GM21515 (cell line): ENCODE results near the gene GRM7.

Source experiments
- ATAC-seq: cut with Tn5 transposase; IDR thresholded peaks from one replicate; pipeline ENCODE4 v1.9.1; 2021; ENCODE audit not compliant: unreplicated experiment

Gene GRM7

GRCh38 chr3:7461202-7461825, 600.4 kb downstream of the GRM7 start:
- peak; percentile 97 for ATAC-seq

- ATAC-seq = no peak
Measured at GRCh38 chr3:7469866-7470265, 609.0 kb downstream of the GRM7 start.

DNA sequence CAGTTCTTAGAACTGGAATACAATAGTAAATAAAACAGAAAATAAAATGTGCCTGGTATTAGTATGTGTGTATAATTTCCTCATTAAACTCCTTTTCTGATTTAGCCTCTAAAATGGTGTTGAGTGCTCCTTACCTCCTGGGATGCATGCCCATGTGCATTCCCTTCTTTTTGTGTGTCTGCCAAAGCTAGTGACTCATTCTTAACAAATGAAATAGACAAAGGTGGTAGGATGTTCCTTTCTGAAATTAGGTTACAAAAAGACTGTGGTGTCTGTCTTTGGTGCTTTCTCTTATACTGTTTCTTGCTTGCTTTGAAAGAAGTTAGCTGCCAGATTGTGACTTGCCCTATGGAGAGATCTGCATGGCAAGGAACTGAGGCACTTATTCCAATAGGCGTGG, 623.7 kb downstream of the GRM7 start:
- ATAC-seq = no peak

GRCh38 chr3:7487763-7488162, 626.8 kb downstream of the GRM7 start:
- ATAC-seq = no peak

- no peak for ATAC-seq
Measured at GRCh38 chr3:7489417-7489816, 628.5 kb downstream of the GRM7 start.

- ATAC-seq = no peak
Measured at GRCh38 chr3:7498715-7499114, 637.8 kb downstream of the GRM7 start.

DNA sequence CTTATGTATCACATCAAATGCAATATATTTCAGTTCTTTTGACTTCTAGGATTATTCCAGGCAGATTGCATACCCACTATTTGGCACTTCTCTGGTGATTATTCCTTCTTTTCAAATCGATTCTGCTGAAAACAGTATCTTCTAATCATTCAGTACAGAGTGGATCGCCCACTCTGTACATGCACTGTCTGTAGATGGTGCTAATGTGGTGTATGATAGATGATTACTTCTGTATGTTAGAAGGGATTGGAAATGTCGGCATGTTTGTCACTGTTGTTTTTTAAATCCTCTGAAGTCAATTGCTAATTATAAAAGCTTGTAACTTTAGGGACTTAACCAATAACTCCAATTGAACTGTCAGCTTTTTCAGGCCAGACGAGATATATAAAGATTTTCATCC, 642.5 kb downstream of the GRM7 start:
- ATAC-seq = no peak

DNA sequence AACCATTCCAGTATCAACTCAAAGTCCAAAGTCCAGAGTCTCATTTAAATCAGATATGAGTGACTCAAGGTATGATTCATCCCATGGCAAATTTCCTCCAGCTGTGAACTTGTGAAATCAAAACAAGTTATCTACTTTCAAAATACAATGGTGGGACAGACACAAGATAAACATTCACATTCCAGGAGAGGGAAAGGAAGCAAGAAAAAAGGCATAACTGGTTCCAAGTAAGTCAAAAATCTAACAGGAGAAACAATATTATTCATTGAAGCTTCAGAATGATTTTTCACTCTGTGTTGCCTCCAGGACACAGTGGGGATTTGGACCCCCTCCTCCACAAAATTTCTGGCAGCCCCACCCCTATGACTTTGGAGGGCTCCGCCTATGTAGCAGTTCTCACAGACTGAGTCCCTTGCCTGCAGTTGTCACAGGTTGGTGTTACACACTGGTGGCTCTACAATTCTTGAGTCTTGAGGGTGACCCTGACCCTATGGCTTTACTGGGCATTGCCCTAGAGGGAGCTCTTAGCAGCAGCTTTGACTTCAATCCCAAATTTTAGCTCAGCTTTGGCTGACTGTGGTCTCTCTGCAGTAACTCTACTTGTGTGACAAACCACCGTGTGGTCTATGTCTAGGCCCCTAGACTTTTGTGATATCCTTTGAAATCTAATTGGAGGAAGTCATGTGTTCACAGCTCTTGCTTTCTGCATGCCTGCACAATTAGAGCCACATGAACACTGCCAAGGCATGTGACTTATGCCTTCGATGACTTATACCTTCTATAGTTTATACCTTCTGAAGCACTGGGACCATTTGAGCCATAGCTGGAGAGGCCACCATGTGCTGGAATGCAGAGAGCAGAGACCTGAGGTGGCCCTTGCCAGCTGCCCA, 644.2 kb downstream of the GRM7 start:
- ATAC-seq = no peak

- no peak for ATAC-seq
Measured at GRCh38 chr3:7506606-7507180, 645.8 kb downstream of the GRM7 start.

DNA sequence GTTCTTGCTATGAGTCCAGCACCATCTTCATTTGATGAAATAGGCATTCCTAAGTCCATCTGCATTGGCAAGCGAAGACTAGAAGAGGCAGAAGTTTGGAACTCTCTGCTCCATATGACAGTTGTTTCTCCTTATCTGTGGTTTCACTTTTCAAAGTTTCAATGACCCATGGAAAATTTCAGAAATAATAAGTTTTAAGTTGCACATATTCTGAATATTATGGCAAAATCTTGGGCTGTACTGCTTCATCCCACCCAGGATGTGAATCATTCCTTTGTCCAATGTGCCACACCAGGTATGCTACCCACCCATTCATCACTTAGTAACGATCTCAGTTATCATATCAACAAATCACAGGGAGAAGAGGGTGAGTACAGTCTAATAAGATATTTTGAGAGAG, 647.9 kb downstream of the GRM7 start:
- no peak for ATAC-seq

DNA sequence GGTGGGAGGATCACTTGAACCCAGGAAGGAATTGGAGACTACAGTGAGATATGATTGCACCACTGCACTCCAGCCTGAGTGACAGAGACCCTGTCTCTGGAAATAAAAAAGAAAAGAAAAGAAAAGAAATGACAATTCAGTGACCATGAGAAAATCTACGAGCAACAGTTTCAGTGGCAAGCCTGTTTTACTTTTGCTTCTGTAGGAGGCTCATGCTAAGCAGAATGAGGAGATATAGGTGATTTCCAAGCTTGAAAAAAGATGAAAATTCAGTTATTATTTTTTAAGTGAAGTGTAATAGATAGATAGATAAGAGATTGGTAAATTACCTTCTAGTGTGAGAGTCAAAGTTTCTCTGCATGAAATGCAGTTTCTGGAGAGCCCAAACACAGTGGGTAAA, 651.1 kb downstream of the GRM7 start:
- ATAC-seq = no peak

DNA sequence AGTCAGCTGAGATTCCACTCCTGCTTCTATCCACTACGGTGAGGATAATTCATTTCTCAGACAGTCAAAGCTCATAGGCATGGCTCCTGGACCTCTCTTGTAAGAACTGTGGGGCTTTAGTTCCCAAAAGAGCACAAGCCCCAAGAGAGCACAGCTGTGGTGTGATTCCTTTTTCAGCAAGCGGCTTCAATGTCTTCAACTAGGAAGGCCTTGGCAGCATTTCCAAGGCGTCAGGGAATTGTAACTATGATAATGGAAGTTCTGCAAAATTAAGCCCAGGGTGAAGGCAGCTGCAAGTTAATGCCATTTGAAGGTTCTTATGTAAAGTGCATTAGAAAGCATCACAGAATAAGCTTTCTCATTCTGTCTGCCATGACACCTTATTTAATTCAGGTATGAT, 657.1 kb downstream of the GRM7 start:
- ATAC-seq = no peak

DNA sequence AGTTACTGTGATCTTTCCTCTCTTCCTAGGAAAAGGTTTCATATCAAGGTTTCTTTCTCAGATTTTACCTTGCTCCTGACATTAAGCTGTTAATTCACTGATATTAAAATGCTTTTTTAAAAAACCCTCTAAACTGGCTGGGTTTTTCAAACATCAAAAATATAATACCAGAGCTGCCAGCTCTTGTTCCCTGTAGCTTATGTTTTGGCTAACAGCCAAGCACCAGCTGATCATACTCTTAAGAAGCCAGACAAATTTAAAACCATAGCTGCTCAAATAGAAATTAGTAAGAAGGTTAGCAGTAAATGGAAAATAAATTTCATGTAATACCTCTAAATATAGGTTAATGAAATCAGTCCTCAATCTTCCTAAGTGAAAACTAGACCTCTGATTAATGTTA, 657.5 kb downstream of the GRM7 start:
- no peak for ATAC-seq

- no peak for ATAC-seq
Measured at GRCh38 chr3:7520059-7520458, 659.1 kb downstream of the GRM7 start.

DNA sequence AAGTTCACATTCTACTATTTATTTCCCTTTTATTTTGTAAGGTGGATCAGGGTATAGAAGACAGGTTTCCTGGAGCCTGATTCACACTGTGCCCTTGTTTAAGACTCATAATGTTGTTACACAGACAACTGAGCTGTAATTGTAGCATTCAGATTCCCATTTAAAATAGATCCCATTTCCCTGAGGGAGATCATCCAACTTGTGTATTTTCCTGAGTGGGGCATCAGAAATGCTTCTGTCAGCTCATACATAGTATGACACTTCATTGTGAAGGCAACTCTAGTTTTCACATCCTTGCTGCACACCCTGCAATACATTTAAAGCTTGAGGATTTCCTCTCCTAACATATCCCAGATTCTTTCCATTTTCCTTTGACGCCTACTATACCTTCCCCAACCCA, 659.7 kb downstream of the GRM7 start:
- no peak for ATAC-seq

DNA sequence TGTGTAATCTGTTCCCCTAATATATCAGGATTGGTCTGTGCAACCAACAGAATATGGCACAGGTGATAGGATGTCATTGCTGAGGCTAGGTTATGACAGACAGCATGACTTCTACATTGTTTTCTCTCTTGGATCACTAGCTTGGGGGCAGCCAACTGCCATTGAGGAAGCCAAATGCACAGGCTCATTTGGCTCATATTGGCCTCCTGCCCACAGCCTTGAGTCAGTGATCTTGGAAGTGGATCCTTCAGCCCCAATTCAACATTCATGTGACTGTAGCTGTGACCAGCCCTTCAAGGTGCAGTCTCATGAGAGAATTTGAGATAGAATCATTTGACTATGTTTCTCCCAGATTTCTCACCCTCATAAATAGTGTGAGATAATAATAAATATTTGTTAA, 675.6 kb downstream of the GRM7 start:
- ATAC-seq = no peak

DNA sequence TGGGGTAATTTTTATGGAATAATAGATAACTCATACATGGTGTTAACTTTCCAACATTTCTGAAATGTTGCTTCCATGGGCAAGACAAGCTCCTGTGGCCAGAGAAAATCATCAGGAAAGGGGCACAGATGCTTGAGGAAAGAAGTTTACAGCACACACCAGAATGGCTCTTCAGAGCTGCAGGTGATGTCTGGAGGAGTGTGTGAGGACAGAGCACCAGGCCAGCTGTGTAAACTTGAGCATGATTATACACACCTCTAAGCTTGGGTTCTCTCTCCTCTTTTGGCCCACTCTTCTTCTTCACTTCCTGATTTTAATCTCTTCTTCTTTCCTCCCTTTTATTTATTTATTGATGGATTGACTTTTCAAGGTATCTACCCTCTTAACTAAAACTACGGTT, 676.0 kb downstream of the GRM7 start:
- ATAC-seq = no peak

- ATAC-seq = no peak
Measured at GRCh38 chr3:7543294-7543880, 682.5 kb downstream of the GRM7 start.

DNA sequence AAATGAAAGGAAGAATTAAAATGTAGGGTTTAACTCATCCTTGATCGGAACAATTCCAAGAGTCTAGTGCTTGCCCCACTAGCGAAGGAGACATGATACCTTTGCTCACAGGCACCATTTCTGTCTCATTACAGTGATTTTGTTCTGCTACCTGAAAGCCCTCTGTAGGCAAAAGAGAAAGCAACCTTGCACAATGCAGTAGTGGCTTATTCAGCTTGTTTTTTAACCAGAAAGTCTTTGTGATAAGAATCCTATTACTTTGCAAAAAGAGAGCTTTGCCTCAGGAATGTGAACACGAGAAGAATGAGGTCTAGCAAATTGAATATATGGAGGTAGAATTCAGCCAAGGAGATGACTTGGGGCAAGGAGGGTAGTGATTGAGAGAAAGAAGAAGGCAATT, 684.4 kb downstream of the GRM7 start:
- no peak for ATAC-seq

DNA sequence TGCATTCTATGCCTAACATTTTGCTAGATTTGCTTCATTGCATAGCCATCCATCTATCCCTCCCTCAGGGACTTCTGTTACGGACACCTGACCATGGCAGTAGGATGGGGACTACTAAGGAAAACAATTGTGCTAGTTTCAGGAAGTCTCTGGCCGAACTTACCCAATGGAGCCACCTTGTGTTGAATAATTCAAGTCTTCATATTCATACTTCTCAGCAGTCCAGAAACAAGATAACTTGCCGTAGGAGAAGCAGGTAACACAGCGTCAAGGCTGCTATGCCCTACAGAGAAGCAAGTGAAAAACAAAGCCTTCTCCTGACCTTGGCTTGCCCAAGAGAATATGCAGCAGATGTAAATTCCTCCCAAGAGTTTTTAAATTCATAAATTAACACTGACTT, 685.3 kb downstream of the GRM7 start:
- no peak for ATAC-seq

DNA sequence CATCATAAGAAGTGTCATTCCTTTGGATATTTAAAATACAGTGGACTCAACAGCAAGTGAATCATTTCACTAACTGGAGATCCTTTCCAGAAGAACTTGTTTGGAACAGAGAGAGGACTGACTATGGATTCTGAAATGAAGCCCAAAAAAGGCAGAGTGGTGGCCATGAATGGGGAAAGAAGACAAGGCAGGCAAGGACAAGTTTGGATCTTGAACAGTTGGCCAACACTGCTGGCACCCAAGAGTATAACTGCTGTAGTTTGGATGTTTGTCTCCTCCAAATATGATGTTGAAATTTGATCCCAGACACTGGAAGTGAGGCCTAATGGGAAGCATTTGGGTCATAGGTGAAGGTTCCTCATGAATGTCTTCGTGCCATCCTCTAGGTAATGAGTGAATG, 686.9 kb downstream of the GRM7 start:
- ATAC-seq = no peak

GRCh38 chr3:7562892-7563291, 702.0 kb downstream of the GRM7 start:
- ATAC-seq = no peak
